Endothelial cell of umbilical vein (primary cell): ENCODE data around the gene PSAT1. TPM values are rescaled to one million over a fixed set of nuclear protein-coding genes. Genes with fewer than 3 reads are reported as not detected.

Experiments
- BruUV-seq: library from RNA; stranded (reverse); fragments of 400-500 nt; replicated peaks from 2 replicates; lab custom pipeline; 2021; lab: Mats Ljungman, UMichigan
- CTCF ChIA-PET: fragments of 300-600, 350-600 bp; sonication (Branson Sonifier 250); formaldehyde crosslinking; loops from one replicate; lab custom pipeline; 2021; ENCODE audit warnings: antibody characterized with exemption, inconsistent platforms; lab: Charles Lee
- POLR2A ChIA-PET: fragments of 300-600, 350-600 bp; sonication (Branson Sonifier 250); formaldehyde crosslinking; loops from one replicate; lab custom pipeline; 2021; ENCODE audit warnings: antibody characterized with exemption, inconsistent platforms; lab: Charles Lee
- DNase-seq: peaks from one replicate; pipeline ENCODE4 v3.0.0-alpha.2; 2011; ENCODE audit warnings: low read depth, low spot score
- FAIRE-seq: peaks from 2 replicates; lab custom pipeline; 2011; peaks lifted over from hg19 to GRCh38; lab: Jason Lieb, UNC
- H2AFZ ChIP-seq: 2 replicates; pipeline ENCODE4 v1.6.0; 2012; ENCODE audit warnings: low read depth, low read length, control low read depth, inconsistent platforms
- H3K27ac ChIP-seq: 2 replicates; pipeline ENCODE4 v1.5.1; 2011; ENCODE audit warnings: low read depth, mild to moderate bottlenecking, control low read depth, low read length, moderate library complexity; ENCODE audit not compliant: insufficient read depth
- H3K27me3 ChIP-seq, 2 experiments: 2 replicates each; pipeline versions ENCODE4 v1.6.0 to v1.6.1; 2011; ENCODE audit warnings: low read length in 2 of 2, mixed read lengths in 1 of 2; ENCODE audit not compliant: control insufficient read depth in 2 of 2, insufficient read depth in 2 of 2
- H3K36me3 ChIP-seq, 2 experiments: 2 replicates in 1 of 2; 3 replicates in 1 of 2; pipeline ENCODE4 v1.5.1; 2011; ENCODE audit warnings: low read length in 2 of 2, mild to moderate bottlenecking in 1 of 2, moderate library complexity in 1 of 2; ENCODE audit not compliant: control insufficient read depth in 2 of 2, insufficient read depth in 2 of 2; ENCODE audit errors: extremely low read depth in 1 of 2
- H3K4me1 ChIP-seq: 3 replicates; pipeline ENCODE4 v1.5.1; 2011; ENCODE audit warnings: mild to moderate bottlenecking, low read length; ENCODE audit not compliant: control insufficient read depth, insufficient read depth; ENCODE audit errors: extremely low read depth
- H3K4me2 ChIP-seq: 2 replicates; pipeline ENCODE4 v1.6.1; 2011; ENCODE audit warnings: low read length, control low read depth, mixed read lengths; ENCODE audit not compliant: insufficient read depth
- H3K4me3 ChIP-seq, 3 experiments: fragments of 200-600 bp in 1 of 3; sonication (generic), shearing (Covaris generic) in 1 of 3; replicated peaks in 1 of 3; 2 replicates each; pipeline ENCODE4 v1.5.1; 2011 to 2016; ENCODE audit warnings: control low read depth in 3 of 3, low read length in 3 of 3, mild to moderate bottlenecking in 2 of 3, inconsistent platforms in 1 of 3, low read depth in 1 of 3, moderate library complexity in 1 of 3; ENCODE audit not compliant: insufficient read depth in 1 of 3
- H3K79me2 ChIP-seq: 2 replicates; pipeline ENCODE4 v1.6.0; 2012; ENCODE audit warnings: low read length, inconsistent platforms; ENCODE audit not compliant: control insufficient read depth, insufficient read depth
- H3K9ac ChIP-seq: replicated peaks from 2 replicates; pipeline ENCODE3; 2011; ENCODE audit warnings: low read length, control low read depth; ENCODE audit not compliant: insufficient read depth; ENCODE audit errors: extremely low read depth
- H3K9me1 ChIP-seq: replicated peaks from 3 replicates; pipeline ENCODE4 v1.6.0; 2011; ENCODE audit warnings: mild to moderate bottlenecking, low read length; ENCODE audit not compliant: control insufficient read depth, insufficient read depth; ENCODE audit errors: extremely low read depth
- H3K9me3 ChIP-seq: replicated peaks from 2 replicates; pipeline ENCODE4 v1.5.1; 2012; ENCODE audit warnings: low read length, inconsistent platforms; ENCODE audit not compliant: control insufficient read depth, insufficient read depth
- H4K20me1 ChIP-seq: replicated peaks from 2 replicates; pipeline ENCODE3; 2011; ENCODE audit warnings: mild to moderate bottlenecking, low read length; ENCODE audit not compliant: control insufficient read depth, insufficient read depth; ENCODE audit errors: extremely low read depth
- EZH2 ChIP-seq: IDR thresholded peaks from 2 replicates; pipeline ENCODE4 v1.6.1; 2012; ENCODE audit warnings: borderline replicate concordance, low read depth, mild to moderate bottlenecking, moderate library complexity, low read length, inconsistent platforms; ENCODE audit not compliant: severe bottlenecking
- FOS ChIP-seq: IDR thresholded peaks from 2 replicates; pipeline ENCODE4 v1.6.1; 2011; ENCODE audit warnings: mild to moderate bottlenecking, low read length, moderate library complexity, borderline replicate concordance; ENCODE audit not compliant: insufficient read depth
- GATA2 ChIP-seq: IDR thresholded peaks from 2 replicates; pipeline ENCODE4 v1.7.0; 2011; ENCODE audit warnings: low read depth, mild to moderate bottlenecking, moderate library complexity, mixed read lengths, low read length; ENCODE audit not compliant: insufficient read length, insufficient read depth
- JUN ChIP-seq: IDR thresholded peaks from 2 replicates; pipeline ENCODE4 v1.6.1; 2011; ENCODE audit warnings: borderline replicate concordance, low read depth; ENCODE audit not compliant: insufficient read length, insufficient read depth
- MYC ChIP-seq: IDR thresholded peaks from one replicate; pipeline ENCODE4 v1.6.1; 2011; ENCODE audit warnings: mild to moderate bottlenecking, low read depth, low read length
- POLR2A ChIP-seq: IDR thresholded peaks from 2 replicates; pipeline ENCODE4 v1.6.1; 2012; ENCODE audit warnings: low read depth, mild to moderate bottlenecking, control low read depth, low read length
- POLR2AphosphoS5 ChIP-seq: IDR thresholded peaks from 2 replicates; pipeline ENCODE4 v1.6.1; 2012; ENCODE audit warnings: low read depth, mild to moderate bottlenecking, control low read depth, low read length, moderate library complexity; ENCODE audit not compliant: insufficient read depth
- dilution Hi-C: fragments of 300-500 bp; cut with MboI; formaldehyde crosslinking; loops from one replicate; pipeline ENCODE4 v1.15.0; 2019; ENCODE audit warnings: low sequenced_read_pairs; ENCODE audit not compliant: extremely low pct_ligation_motif_present
- intact Hi-C: fragments of 100-400 bp; cut with micrococcal nuclease; formaldehyde crosslinking; loops from one replicate; pipeline ENCODE4 v1.10.0; 2022
- polyA plus RNA-seq, 4 experiments: library from polyadenylated mRNA; depleted of rRNA in 3 of 4; stranded (reverse) in 3 of 4; unstranded in 1 of 4; fragments of >200 nt; gene quantifications; 2 replicates each; pipeline versions ENCODE4 v1.2.1 to v1.2.3, GENCODE V29; 2011 to 2012; ENCODE audit warnings: missing spikeins in 1 of 4
- total RNA-seq: library from RNA; stranded (reverse); gene quantifications from 2 replicates; pipeline ENCODE4 v1.2.3, GENCODE V29; 2021
- TF ChIP-seq, protein P1 (sequence below): IDR thresholded peaks from 2 replicates; pipeline ENCODE4 v1.6.1; 2011; ENCODE audit not compliant: insufficient read depth, insufficient read length
- TF ChIP-seq, protein P2 (sequence below), 2 donors: IDR thresholded peaks; 1 replicate in 1 of 2; 2 replicates in 1 of 2; pipeline ENCODE4 v1.5.1; 2011; ENCODE audit warnings: low read length in 2 of 2, mild to moderate bottlenecking in 2 of 2, moderate library complexity in 2 of 2, control low read depth in 1 of 2, inconsistent platforms in 1 of 2, low read depth in 1 of 2; ENCODE audit not compliant: insufficient read depth in 1 of 2; ENCODE audit errors: extremely low read depth in 1 of 2

The PSAT1 gene
- total and polyA plus RNA-seq, 2 donors (not counting 3 experiments of a cell fraction or from before 2014, with no cell fraction given) = 19.1 to 47.3 TPM

DNA sequence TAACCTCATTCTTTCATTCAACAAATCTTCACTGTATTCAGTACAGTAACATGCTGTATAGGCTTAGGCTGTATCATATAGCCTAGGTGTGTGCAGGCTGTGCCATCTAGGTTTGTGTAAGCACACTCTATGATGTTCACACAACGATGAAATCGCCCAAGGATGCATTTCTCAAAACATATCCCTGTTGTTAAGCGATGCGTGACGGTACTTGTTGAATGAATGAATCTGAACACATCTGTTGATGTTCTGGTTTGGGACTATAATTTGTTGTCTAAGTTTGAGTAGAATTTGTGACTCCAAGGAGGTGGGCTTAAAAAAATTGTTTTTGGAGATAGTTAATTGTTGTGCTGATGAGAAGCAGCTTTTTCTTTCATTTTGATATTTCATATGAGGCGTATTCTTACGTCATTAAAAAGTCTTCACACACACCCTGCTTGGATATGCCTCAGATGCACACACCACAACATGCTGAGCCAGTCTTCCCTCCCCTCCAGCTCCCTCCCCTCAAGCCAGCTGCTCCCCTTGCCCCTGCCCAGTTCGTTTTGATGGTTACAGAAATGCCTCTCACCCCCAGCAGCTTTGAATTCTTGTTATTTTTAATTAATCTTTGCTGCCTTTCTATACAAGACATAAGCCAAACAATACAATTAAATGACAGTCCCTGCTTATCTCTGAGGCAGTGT, 5.5 kb upstream of the PSAT1 start:
- TF ChIP-seq EZH2 (no peak), MYC (no peak), POLR2AphosphoS5 (no peak), GATA2 (no peak), JUN (no peak), POLR2A (no peak), FOS (no peak)
- TF ChIP-seq, protein P1, sequence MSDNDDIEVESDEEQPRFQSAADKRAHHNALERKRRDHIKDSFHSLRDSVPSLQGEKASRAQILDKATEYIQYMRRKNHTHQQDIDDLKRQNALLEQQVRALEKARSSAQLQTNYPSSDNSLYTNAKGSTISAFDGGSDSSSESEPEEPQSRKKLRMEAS = no peak
- TF ChIP-seq, protein P2, sequence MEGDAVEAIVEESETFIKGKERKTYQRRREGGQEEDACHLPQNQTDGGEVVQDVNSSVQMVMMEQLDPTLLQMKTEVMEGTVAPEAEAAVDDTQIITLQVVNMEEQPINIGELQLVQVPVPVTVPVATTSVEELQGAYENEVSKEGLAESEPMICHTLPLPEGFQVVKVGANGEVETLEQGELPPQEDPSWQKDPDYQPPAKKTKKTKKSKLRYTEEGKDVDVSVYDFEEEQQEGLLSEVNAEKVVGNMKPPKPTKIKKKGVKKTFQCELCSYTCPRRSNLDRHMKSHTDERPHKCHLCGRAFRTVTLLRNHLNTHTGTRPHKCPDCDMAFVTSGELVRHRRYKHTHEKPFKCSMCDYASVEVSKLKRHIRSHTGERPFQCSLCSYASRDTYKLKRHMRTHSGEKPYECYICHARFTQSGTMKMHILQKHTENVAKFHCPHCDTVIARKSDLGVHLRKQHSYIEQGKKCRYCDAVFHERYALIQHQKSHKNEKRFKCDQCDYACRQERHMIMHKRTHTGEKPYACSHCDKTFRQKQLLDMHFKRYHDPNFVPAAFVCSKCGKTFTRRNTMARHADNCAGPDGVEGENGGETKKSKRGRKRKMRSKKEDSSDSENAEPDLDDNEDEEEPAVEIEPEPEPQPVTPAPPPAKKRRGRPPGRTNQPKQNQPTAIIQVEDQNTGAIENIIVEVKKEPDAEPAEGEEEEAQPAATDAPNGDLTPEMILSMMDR (IDR thresholded peaks at IDR 0.05; ENCODE audit: extremely low read depth in 1 of 2, insufficient read depth in 1 of 2, low read depth in 1 of 2, low read length in 2 of 2) = no peak
- Histone ChIP-seq H3K9me1 (no peaks in the 10 kb centered on the region), H3K4me3 (no peak overlapping the region), H3K4me1 (no peaks in the 10 kb centered on the region), H3K27ac (no peak overlapping the region), H3K27me3 (peaks cover 0 to 5% of the 10 kb centered on the region in 2 experiments), H3K9me3 (no peaks in the 10 kb centered on the region), H3K36me3 (no peaks in the 10 kb centered on the region), H3K9ac (no peak overlapping the region), H4K20me1 (no peaks in the 10 kb centered on the region), H3K79me2 (no peaks in the 10 kb centered on the region), H3K4me2 (no peak overlapping the region), H2AFZ (no peak overlapping the region)
- dilution Hi-C loops (no loop called here), intact Hi-C loops (no loop called here)
- DNase-seq (peak; percentile 47), FAIRE-seq (no peak)
- ChIA-PET CTCF (interaction anchor here (0.9 kb wide), 1 partner anchor 35 kb away, joined by 4 read pairs; no protein-coding TSS in a partner anchor), POLR2A (no interaction called here)
- BruUV-seq = no TSS peak
